NCI-H774 (cell line): ENCODE data around the gene ASIC5.
"Not testable (repeated sequence)": the region's sequence is repeated elsewhere in the genome, so short reads cannot be mapped to it uniquely, and the experiment has no call there.

ENCODE experiments used
- DNase-seq: peaks from one replicate; lab custom pipeline; 2025; lab: John Stamatoyannopoulos, UW

ASIC5 gene

DNA sequence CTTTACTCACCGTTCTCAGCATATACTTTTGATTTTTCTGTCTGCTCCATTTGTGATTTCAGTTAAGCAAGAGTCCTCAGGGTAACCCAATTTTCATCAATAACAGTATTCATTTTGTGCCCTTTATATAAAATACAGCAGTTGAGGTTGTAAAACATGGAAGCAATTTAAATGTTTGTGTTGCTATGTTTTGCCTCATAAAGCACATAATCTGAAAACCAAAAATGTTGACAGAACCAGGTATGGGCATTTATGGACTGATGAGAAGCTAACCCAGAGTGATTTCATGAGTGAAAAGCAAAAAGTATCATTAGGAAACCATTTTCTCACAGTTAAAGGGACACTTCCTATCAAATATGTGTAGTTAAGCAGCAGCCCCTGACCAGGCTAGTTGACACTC lies at the start of gene ASIC5:
ASIC5 (minus strand) TSS at position 101 of the 400 bp plus-strand sequence; CDS start at position 50, 51 bp downstream.
- DNase-seq: no peak

DNA sequence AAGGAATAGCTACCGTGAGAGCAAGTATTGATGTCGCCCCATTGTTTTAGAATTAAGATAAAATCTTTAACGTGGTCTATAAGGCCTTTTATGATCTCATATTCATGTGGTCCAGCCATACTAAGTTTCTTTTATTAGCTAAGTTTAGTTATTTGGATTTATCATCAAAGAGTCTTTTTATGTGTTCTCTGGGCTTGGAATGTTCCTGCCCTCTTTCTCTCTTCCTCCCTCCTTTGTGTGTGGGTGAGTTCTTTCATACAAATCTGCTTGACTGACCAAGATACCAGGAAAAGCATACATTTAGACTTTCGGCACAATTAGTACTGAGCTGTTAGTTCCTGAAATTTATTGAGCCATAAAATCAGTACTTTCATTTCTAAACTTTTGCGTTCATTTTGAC lies 48.7 kb upstream of the ASIC5 start:
- DNase-seq: no peak

GRCh38 chr4:155911905-155912304 lies 45.8 kb upstream of the ASIC5 start:
- DNase-seq: no peak

DNA sequence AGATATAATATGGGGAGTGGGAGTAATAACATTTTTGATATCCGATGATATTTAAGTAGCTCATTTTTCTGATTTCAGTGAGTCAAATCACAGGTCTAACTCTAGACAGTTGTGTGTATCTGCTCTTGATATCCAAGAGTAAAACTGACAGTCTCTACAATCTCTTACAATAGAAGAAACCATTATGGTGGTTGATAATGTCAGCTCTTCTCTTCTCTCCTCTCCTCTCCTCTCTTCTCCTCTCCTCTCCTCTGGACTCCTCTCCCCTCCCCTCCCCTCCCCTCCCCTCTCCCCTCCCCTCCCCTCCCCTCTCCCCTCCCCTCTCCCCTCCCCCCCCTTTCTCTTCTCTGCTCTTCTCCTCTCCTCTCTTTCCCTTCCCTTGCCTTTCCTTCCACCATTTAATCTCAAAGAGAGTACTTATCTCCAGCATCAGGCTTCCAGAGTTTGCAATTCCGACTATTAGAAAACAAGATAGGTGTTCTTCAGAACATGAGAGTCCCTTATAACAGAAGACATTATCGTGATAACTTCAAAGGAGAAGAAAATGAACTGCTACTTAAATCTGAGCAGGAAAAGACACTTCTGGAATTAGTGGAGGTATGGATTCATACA lies 43.6 kb upstream of the ASIC5 start:
- no peak for DNase-seq

DNA sequence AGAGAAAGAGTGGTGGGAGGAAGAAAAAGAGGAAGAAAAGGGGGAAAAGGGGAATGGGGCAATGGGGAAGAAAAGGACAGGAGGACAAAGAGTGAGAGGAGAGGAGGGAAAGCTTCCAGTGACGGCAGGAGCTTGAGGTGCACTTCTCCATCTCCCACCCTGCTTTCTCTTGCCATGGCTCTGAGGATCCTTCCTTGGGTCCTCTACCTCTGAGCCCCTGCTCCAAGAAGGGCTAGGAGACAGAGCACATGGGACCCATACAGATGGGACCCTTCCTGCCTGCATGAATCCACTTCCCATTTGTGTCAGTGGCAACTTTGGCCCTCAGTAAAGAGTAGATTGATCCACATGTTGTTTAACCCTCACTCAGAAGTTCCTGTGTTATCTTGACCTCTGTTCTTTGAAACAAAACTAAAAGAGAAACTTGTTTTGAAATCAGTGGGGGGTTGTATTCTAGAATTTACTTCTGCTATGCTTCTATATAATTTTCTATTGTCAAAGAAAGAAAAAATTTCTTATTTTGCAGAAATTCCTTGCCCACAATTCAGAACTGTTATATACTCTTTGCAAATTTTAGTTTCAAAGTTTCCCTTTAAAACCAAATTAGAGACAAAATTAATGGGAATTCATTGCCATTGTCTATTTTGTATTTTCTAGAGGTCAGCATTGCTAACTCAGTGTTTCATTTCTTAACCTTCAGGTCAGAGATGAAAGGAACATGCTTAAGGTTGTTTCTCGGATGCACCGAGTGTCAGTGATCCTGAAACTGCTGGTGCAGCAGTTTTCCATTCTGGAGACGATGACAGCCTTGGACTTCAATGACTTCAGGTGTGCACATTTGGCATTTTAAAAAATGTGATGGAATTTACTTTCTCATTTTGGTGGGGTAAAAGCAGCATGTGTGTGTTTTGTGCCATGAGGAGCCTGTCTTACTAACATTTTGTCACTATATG lies 42.4 kb upstream of the ASIC5 start:
- no peak for DNase-seq

DNA sequence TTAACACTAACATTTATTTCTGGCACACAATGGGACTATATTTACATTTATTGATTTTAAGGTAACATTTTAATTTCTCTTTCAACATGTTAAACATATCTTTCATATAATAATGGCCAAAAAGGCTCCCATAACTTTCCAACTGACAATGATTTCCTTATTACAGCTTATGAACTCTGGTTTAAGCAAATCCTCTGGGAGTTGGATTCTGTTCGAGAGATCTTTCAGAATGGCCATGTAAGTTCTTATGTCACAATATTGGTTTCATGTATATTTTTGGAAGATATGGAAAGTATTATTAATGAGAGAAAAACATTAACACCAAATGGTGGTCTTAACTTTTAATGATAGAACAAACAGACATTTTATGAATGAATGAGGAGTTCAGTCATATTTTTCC lies 41.5 kb upstream of the ASIC5 start:
- no peak for DNase-seq

DNA sequence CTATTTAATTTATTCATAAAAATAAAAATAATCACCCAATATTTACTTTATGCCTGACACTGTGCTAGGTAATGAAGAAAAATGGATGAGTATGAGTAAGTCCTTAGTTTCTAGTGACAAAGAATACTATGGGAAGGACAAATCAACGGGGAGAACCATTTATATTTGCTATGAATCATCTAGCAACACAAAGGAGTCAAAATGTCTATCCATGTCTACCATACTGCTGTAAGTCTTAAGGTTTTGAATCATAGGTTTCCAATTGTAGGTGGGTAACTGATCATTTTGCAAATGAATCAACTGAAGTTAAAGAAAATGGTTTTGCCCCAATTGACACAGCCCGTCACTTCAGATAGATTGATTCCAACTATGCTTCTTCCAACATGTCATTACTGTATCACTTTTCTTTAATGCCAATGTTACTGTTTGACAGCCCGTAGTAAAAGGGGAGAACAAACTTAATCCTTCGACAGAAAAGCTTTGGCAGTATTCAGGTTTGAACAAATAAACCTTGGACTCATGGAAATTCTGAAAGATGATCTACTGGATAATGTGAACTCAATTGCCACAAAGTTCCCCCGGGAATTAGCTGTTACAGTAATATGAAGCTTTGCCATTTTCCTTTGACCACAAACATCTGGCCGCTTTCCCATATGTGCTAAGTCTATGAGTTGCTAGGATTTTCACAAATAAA lies 40.6 kb upstream of the ASIC5 start:
- no peak for DNase-seq

GRCh38 chr4:155904331-155904730 lies 38.3 kb upstream of the ASIC5 start:
- no peak for DNase-seq

DNA sequence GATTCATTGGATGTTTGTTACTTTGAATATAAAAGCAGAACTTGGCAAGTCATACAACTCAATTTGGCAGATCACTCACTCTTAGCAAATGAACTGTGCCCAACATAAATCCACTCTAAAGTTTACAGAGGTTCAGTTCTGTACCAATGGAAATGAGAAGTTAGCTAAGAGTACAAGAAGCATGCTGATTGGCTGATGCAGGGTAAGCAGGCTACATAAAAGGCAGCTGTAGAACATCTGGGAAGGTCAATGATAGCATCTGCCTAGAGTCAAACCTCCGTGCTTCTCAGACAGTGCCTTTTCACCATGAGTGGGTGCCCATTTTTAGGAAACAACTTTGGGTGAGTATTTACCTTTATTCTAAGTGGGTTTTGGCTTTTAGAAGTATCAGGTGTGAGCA lies 37.4 kb upstream of the ASIC5 start, which contains the start of gene TDO2:
TDO2 (plus strand) TSS at position 244 of the 400 bp plus-strand sequence; CDS start at position 307, 63 bp downstream.
- DNase-seq: no peak

DNA sequence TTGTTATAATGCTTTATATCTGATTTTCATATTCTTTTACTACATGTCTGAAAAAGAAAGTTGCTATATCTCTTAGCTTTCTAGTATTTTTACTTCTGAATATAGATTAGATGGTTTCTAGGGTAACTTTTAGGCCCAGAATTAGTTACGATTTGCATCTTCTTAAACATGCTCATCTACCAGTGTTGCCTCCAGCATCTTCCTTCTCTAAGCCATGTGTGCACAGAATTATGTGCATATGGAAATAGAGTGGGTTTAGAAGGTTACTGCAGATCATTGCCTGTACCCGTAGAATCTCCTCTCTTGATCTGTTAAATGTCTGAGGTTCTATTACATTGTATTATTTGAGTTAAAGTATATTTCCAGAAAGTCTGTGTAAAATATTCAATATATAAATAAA lies 34.9 kb upstream of the ASIC5 start:
- DNase-seq: no peak

- no peak for DNase-seq
Observed at GRCh38 chr4:155900381-155900780, 34.3 kb upstream of the ASIC5 start.

DNA sequence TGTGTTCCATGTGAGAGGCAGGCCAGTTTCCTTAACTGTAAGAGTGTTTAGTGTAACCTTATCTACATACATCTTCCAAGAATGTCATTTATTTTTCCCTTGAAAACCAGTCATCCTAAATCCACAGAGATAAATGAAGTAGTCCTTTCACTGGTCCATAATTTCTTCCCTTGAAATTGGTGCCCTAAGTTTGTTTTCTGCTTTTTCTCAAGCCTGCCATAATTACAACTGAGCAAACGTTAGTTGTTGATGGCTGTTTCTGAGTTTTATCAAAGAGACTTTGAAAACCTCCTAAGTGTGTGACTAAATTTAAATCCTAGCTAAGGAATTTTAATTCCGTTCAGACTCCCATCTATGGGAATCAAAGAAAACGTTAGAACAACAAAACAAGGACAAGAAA lies 33.8 kb upstream of the ASIC5 start:
- no peak for DNase-seq

GRCh38 chr4:155898371-155898770 lies 32.3 kb upstream of the ASIC5 start:
- DNase-seq: not testable (repeated sequence)

GRCh38 chr4:155891058-155891457 lies 25.0 kb upstream of the ASIC5 start:
- DNase-seq: no peak

DNA sequence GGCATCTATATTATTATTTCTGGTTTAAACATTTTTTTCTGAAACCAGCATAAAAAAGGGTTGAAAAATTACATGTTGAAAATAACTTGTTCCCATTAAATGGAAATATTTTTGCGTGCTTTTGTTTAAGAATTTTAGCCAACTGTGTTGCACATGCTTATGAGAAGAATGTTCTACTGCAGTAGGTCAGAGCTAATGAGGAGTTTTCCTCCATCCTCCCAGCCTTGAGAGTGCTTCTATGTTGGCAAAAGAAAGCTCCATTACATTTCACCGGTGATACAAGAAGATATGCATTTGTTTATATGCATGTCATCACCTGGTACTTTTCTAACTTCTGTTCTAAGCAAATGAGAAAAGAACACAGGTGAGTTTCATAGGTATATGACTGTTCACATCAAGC lies 23.9 kb upstream of the ASIC5 start:
- no peak for DNase-seq

GRCh38 chr4:155889031-155889793 lies 23.1 kb upstream of the ASIC5 start:
- no peak for DNase-seq

DNA sequence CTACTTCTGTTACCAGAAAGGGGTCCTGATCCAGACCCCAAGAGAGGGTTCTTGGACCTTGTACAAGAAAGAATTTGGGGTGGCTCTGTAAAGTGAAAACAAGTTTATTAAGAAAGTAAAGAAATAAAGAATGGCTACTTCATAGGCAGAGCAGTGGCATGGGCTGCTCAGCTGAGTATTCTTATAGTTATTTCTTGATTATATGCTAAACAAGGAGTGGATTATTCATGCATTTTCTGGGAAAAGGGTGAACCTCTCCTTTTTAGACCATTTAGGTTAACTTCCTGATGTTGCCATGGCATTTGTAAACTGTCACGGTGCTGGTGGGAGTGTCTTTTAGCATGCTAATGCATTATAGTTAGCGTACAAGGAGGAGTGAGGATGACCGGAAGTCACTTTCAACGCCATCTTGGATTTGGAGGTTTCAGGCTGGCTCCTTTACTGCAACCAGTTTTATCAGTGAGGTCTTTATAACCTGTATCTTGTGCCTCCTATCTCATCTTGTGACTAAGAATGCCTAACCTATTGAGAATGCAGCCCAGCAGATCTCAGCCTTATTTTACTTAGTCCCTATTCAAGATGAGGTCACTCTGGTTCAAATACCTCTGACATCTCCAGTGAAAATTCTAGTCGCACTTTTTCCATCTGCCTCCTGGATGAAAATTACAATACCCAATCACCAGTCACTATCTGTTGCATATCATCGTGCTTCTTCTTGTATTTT lies 21.9 kb upstream of the ASIC5 start:
- no peak for DNase-seq

- no peak for DNase-seq
Observed at GRCh38 chr4:155887045-155887444, 21.0 kb upstream of the ASIC5 start.

DNA sequence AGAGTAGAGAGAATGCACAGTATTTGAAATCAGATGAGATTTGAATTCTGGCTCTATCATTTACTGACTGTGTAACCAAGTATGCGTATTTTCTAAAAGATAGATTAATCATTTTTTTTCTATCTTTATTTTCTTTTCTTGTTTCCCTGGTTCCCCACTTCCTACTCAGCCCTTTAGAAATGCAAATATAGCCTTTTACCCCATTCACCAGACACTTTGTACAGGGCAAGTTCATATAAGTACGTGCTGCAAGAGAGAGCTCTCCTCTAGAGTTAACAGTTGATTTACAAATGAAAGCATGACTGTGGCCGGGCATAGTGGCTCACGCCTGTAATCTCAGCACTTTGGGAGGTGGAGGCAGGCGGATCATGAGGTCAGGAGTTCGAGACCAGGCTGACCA lies 19.6 kb upstream of the ASIC5 start:
- no peak for DNase-seq

DNA sequence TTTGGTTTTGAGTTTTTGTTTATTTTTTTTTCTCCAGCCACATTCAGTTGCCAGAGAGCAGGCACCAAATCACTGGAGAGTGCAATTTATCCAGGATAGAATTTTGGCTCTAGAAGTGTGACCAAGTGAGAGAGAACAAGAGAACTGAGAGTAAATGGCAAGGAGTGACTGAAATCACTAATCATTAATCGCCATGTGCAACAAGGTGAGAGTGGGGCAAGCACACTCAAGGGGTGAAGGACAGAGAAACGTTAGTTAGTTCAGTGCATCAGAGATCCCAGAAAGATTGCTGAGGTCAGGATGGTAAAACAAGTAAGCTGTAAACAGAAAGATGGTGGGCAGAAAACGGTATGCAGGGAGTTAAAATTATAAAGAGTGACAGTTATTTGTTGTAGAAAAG lies 17.8 kb upstream of the ASIC5 start:
- DNase-seq: no peak

GRCh38 chr4:155881555-155881954 lies 15.5 kb upstream of the ASIC5 start:
- no peak for DNase-seq
